Ectodermal cell (in vitro differentiated cells): ENCODE results near the gene ZFHX2.

Experiments
- H3K27ac ChIP-seq: 2 replicates; pipeline ENCODE4 v1.7.0; 2013; ENCODE audit warnings: mild to moderate bottlenecking, low read depth, low read length; ENCODE audit not compliant: insufficient read depth, poor library complexity, severe bottlenecking
- H3K27me3 ChIP-seq: 2 replicates; pipeline ENCODE4 v1.7.0; 2013; ENCODE audit warnings: mild to moderate bottlenecking, low read length; ENCODE audit not compliant: insufficient read depth, control insufficient read depth, poor library complexity, severe bottlenecking
- H3K36me3 ChIP-seq: one replicate; pipeline ENCODE4 v1.7.0; 2013; ENCODE audit warnings: low read length; ENCODE audit not compliant: control insufficient read depth, insufficient read depth
- H3K4me1 ChIP-seq: one replicate; pipeline ENCODE4 v1.7.0; 2013; ENCODE audit warnings: low read length; ENCODE audit not compliant: control insufficient read depth, insufficient read depth
- H3K4me3 ChIP-seq: 2 replicates; pipeline ENCODE4 v1.7.0; 2013; ENCODE audit warnings: low read depth, low read length, control low read depth; ENCODE audit not compliant: insufficient read depth
- H3K9me3 ChIP-seq: 2 replicates; pipeline ENCODE4 v1.7.0; 2013; ENCODE audit warnings: mild to moderate bottlenecking, low read length, moderate library complexity; ENCODE audit not compliant: control insufficient read depth
- WGBS, 2 experiments: methylation state at CpG; one replicate each; pipeline ENCODE4 v1.1.7; 2013; ENCODE audit warnings: missing lambda C conversion rate in 2 of 2; 5-methylcytosine and 5-hydroxymethylcytosine counted together

ZFHX2 gene

DNA sequence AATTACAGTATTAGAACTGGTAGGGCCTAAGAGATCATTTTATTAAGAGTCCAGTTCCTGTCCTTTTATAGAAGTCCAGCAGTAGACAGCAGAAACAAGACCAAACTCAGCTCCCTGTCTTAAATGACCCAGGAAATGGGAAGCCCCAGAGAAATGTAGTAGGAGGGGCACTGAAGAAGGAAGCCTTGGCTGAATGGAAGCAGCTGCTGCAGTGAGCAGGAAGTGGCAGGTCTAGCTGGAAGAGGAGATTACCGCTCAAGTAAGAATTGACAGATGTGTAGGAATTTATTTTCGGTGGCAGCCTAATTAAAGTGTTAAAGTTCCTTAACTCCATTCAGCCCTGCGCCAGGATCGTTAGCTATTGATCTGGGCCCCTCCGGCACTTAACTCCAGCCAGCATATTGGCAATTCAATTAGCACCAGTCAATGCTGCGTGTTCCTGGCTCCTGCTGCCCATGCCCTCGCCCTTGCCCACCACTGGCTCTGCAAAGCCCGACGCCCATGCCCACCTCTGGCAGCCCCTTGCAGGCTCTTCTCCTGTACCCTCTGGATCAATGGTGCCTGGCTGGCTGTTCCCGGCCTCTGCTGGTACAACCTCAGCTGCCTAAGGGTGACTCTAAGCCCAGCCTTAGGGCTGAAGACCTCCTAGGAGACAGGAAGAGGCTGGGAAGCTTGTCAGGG lies 21.1 kb downstream of the ZFHX2 start:
- Histone ChIP-seq H3K36me3 (peaks cover 39% of the 10 kb centered on the region), H3K4me3 (no peak overlapping the region), H3K27ac (no peak overlapping the region), H3K27me3 (no peaks in the 10 kb centered on the region), H3K9me3 (no peaks in the 10 kb centered on the region), H3K4me1 (no peaks in the 10 kb centered on the region)
- 93 to 95% methylated on average over 10 of the region's 10 CpGs for WGBS, 2 experiments

DNA sequence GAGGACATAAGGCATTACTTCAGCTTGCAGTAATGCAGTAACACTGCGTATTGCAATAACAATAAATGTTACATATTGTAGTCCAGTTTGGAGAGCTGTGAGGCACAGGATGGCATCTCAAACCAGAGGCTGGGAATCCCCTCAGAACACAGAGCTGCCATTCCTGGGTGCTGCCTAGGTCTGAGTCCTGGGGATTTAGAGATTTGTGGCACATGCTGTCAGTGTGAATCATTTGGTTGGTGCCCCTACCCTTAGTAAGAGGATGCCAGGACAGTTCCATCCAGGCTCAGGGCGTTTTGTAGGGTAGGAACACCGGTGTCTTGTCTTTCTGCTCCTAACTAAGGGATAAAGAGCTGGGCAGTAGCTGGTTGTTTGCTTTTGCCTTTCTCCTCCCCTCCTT lies 22.5 kb downstream of the ZFHX2 start:
- Histone ChIP-seq H3K27me3 (no peaks in the 10 kb centered on the region), H3K4me1 (no peaks in the 10 kb centered on the region), H3K27ac (no peak overlapping the region), H3K36me3 (peaks cover 45% of the 10 kb centered on the region), H3K4me3 (no peak overlapping the region), H3K9me3 (no peaks in the 10 kb centered on the region)
- WGBS, 2 experiments = 91 to 96% methylated on average over 3 of the region's 3 CpGs

- H3K4me3 ChIP-seq = no peak overlapping the region
- H3K36me3 ChIP-seq = peaks cover 41% of the 10 kb centered on the region
- no peaks in the 10 kb centered on the region for H3K27me3 ChIP-seq
- H3K9me3 ChIP-seq = no peaks in the 10 kb centered on the region
- no peaks in the 10 kb centered on the region for H3K4me1 ChIP-seq
- WGBS, 2 experiments = 90 to 98% methylated on average over 1 of the region's 1 CpG
- H3K27ac ChIP-seq = no peak overlapping the region
These were observed 23.0 kb downstream of the ZFHX2 start for GRCh38 chr14:23528555-23528954.

- no peak overlapping the region for H3K27ac ChIP-seq
- H3K9me3 ChIP-seq = no peaks in the 10 kb centered on the region
- no peak overlapping the region for H3K4me3 ChIP-seq
- H3K4me1 ChIP-seq = no peaks in the 10 kb centered on the region
- WGBS, 2 experiments = 90 to 92% methylated on average over 8 of the region's 8 CpGs
- peaks cover 25% of the 10 kb centered on the region for H3K36me3 ChIP-seq
- H3K27me3 ChIP-seq = no peaks in the 10 kb centered on the region
These were observed 26.0 kb downstream of the ZFHX2 start for GRCh38 chr14:23525611-23526010.

- peaks cover 25% of the 10 kb centered on the region for H3K36me3 ChIP-seq
- no peak overlapping the region for H3K4me3 ChIP-seq
- no peaks in the 10 kb centered on the region for H3K4me1 ChIP-seq
- 95 to 96% methylated on average over 14 of the region's 14 CpGs for WGBS, 2 experiments
- H3K27ac ChIP-seq = no peak overlapping the region
- no peaks in the 10 kb centered on the region for H3K9me3 ChIP-seq
- no peaks in the 10 kb centered on the region for H3K27me3 ChIP-seq
These were observed 26.6 kb downstream of the ZFHX2 start for GRCh38 chr14:23524954-23525353.

DNA sequence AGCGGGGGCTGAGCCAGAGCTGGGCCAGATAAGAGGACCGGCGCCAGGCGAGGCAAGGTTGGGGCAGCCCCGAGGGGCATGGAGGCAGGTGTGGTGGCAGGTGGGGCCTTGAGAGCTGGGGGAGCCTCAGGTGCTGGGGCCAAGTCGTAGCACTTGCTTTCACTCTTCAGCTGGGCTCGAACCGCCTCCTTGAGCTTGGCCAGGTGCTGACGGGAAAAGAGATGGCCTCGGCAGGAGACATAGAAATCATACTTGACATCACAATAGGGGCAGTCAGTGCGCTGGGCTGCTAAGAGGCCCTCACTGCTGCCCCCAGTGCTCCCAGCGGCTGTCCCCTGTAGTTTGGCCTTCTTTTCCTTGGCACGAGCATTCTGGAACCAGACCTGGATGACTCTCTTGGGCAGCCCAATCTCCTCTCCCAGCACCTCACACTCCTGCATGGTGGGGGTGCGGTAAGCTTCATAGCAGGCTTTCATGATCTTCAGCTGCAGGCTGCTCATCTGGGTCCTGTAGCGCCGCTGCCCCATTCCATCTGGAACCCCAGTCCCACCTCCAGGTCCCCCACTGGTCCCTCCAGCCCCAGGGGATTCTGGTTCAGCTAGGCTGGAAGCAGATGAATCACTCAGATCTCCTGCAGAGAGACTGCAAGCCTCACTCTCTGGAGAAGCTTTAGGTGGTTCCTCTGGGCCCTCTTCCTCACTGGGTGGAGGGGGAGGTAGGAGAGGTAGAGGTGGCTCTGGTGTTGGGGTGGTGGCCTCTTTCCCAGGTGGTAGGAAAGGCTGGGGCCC lies 28.1 kb downstream of the ZFHX2 start:
- H3K36me3 ChIP-seq = peaks cover 21% of the 10 kb centered on the region
- 93 to 94% methylated on average over 16 of the region's 16 CpGs for WGBS, 2 experiments
- no peak overlapping the region for H3K4me3 ChIP-seq
- H3K9me3 ChIP-seq = no peaks in the 10 kb centered on the region
- H3K27ac ChIP-seq = no peak overlapping the region
- no peaks in the 10 kb centered on the region for H3K27me3 ChIP-seq
- peaks cover 6% of the 10 kb centered on the region for H3K4me1 ChIP-seq

GRCh38 chr14:23522643-23523198 lies 28.8 kb downstream of the ZFHX2 start:
- no peaks in the 10 kb centered on the region for H3K9me3 ChIP-seq
- H3K27me3 ChIP-seq = no peaks in the 10 kb centered on the region
- H3K27ac ChIP-seq = no peak overlapping the region
- H3K4me1 ChIP-seq = peaks cover 11% of the 10 kb centered on the region
- no peak overlapping the region for H3K4me3 ChIP-seq
- WGBS, 2 experiments = 95% methylated on average over 7 to 9 of the region's 9 CpGs
- H3K36me3 ChIP-seq = peaks cover 21% of the 10 kb centered on the region

DNA sequence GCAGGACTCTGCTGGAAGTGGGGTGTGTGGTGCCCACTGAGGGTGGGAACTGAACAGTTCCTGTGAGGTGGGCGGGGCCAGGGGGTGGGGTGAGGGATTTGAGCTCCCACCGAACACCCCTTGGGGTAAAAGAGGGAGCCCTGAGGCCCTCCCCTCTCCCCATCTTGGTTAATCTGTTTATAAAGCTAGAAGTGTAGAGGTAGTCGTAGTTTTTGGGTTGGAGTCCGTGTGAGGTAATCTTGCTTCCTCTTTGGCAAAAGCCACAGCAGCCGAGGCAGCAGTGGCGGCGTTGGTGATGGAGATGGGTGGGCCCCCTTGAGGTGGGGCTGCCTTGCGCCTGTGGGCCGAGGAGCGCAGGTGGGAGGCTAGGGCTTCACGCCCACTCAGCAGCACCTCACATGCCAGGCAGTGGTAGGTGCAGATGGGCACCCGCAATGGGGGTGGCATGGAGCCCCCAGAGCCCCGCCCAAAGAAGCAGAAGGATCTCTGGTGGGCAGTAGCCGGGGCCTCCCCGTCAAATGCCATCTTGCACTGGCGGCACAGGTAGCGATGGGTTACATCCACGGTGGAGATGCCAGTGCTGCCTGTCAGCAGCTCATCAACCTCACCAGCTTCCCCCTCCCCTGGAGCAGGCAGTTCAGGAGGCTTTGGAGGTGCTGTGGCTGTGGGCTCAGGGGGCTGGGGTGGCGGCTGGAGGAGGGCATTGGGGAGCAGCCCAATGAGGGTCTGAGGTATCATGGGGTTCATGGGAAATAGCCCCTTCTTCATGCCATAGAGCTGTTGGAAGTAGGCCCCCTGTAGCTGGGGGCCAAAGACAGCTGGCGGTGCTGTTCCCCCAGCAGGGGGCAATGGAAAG lies 29.6 kb downstream of the ZFHX2 start:
- H3K4me1 ChIP-seq = peaks cover 11% of the 10 kb centered on the region
- 94 to 95% methylated on average over 20 of the region's 20 CpGs for WGBS, 2 experiments
- H3K9me3 ChIP-seq = no peaks in the 10 kb centered on the region
- H3K36me3 ChIP-seq = peaks cover 21% of the 10 kb centered on the region
- no peak overlapping the region for H3K27ac ChIP-seq
- H3K27me3 ChIP-seq = no peaks in the 10 kb centered on the region
- no peak overlapping the region for H3K4me3 ChIP-seq

- no peak overlapping the region for H3K27ac ChIP-seq
- no peaks in the 10 kb centered on the region for H3K9me3 ChIP-seq
- WGBS, 2 experiments = 84 to 89% methylated on average over 11 to 14 of the region's 14 CpGs
- peaks cover 16% of the 10 kb centered on the region for H3K36me3 ChIP-seq
- no peak overlapping the region for H3K4me3 ChIP-seq
- H3K27me3 ChIP-seq = no peaks in the 10 kb centered on the region
- H3K4me1 ChIP-seq = peaks cover 11% of the 10 kb centered on the region
These were observed 30.5 kb downstream of the ZFHX2 start for GRCh38 chr14:23520899-23521533.
